HG02642 (cell line): ENCODE measurements around the gene C19orf85.
"Not testable (repeated sequence)": the region's sequence is repeated elsewhere in the genome, so short reads cannot be mapped to it uniquely, and the experiment has no call there.

Source experiments
- ATAC-seq: cut with Tn5 transposase; IDR thresholded peaks from one replicate; pipeline ENCODE4 v1.9.1; 2021; ENCODE audit warnings: mild to moderate bottlenecking; ENCODE audit not compliant: unreplicated experiment, poor library complexity

The C19orf85 gene

GRCh38 chr19:55461259-55461973 lies 3.1 kb downstream of the C19orf85 start, which contains the start of gene ISOC2:
ISOC2 (minus strand) TSS chr19:55461642; CDS start chr19:55456486, 5,156 bp downstream.
- ATAC-seq = peak; percentile 95

- no peak for ATAC-seq
Observed at GRCh38 chr19:55460670-55461258, 3.8 kb downstream of the C19orf85 start.

- ATAC-seq = no peak
Observed at GRCh38 chr19:55459950-55460657, 4.4 kb downstream of the C19orf85 start.

- ATAC-seq = no peak
Observed at GRCh38 chr19:55459551-55459949, 5.0 kb downstream of the C19orf85 start.

- no peak for ATAC-seq
Observed at GRCh38 chr19:55457683-55458457, 6.7 kb downstream of the C19orf85 start.

GRCh38 chr19:55456347-55456746 lies 8.2 kb downstream of the C19orf85 start:
- no peak for ATAC-seq

GRCh38 chr19:55455576-55456235 lies 8.8 kb downstream of the C19orf85 start:
- no peak for ATAC-seq

- no peak for ATAC-seq
Observed at GRCh38 chr19:55454787-55455243, 9.7 kb downstream of the C19orf85 start.

GRCh38 chr19:55453511-55454260 lies 10.9 kb downstream of the C19orf85 start:
- no peak for ATAC-seq

- ATAC-seq = no peak
Observed at GRCh38 chr19:55452749-55453346, 11.7 kb downstream of the C19orf85 start.

- ATAC-seq = no peak
Observed at GRCh38 chr19:55451965-55452748, 12.4 kb downstream of the C19orf85 start.

GRCh38 chr19:55451163-55451964 lies 13.2 kb downstream of the C19orf85 start:
- no peak for ATAC-seq

GRCh38 chr19:55449469-55449868 lies 15.1 kb downstream of the C19orf85 start:
- ATAC-seq = no peak

- ATAC-seq = not testable (repeated sequence)
Observed at GRCh38 chr19:55448175-55448490, 16.4 kb downstream of the C19orf85 start.

GRCh38 chr19:55447421-55448174 lies 17.0 kb downstream of the C19orf85 start:
- no peak for ATAC-seq

- ATAC-seq = no peak
Observed at GRCh38 chr19:55446060-55446459, 18.5 kb downstream of the C19orf85 start.

GRCh38 chr19:55444646-55445045 lies 19.9 kb downstream of the C19orf85 start:
- no peak for ATAC-seq
